Astrocyte (in vitro differentiated cells and primary cell): ENCODE data around the gene EMX1. TPM values are rescaled to one million over a fixed set of nuclear protein-coding genes. Genes with fewer than 3 reads are reported as not detected.

Source experiments
- DNase-seq: peaks from one replicate; pipeline ENCODE4 v3.0.0-alpha.2; 2010; ENCODE audit warnings: low read depth
- FAIRE-seq: peaks from 2 replicates; lab custom pipeline; 2011; peaks lifted over from hg19 to GRCh38; lab: Jason Lieb, UNC
- H2AFZ ChIP-seq: 2 replicates; pipeline ENCODE4 v1.6.0; 2012; ENCODE audit warnings: low read depth, low read length, inconsistent platforms
- H3K27ac ChIP-seq: 2 replicates; pipeline ENCODE4 v1.5.1; 2011; ENCODE audit warnings: low read depth, low read length, inconsistent platforms
- H3K27me3 ChIP-seq: 2 replicates; pipeline ENCODE4 v1.6.0; 2011; ENCODE audit warnings: low read length, inconsistent platforms; ENCODE audit not compliant: insufficient read depth
- H3K36me3 ChIP-seq: 2 replicates; pipeline ENCODE4 v1.5.1; 2011; ENCODE audit warnings: low read length, inconsistent platforms; ENCODE audit not compliant: insufficient read depth
- H3K4me1 ChIP-seq: 2 replicates; pipeline ENCODE4 v1.5.1; 2011; ENCODE audit warnings: low read length, inconsistent platforms; ENCODE audit not compliant: insufficient read depth
- H3K4me2 ChIP-seq: 2 replicates; pipeline ENCODE4 v1.6.0; 2012; ENCODE audit warnings: low read length, inconsistent platforms
- H3K4me3 ChIP-seq: 2 replicates; pipeline ENCODE4 v1.5.1; 2011; ENCODE audit warnings: low read depth, mild to moderate bottlenecking, low read length, inconsistent platforms; ENCODE audit not compliant: insufficient read depth
- H3K79me2 ChIP-seq: 2 replicates; pipeline ENCODE4 v1.6.0; 2012; ENCODE audit warnings: mild to moderate bottlenecking, low read length, inconsistent platforms; ENCODE audit not compliant: insufficient read depth
- H3K9ac ChIP-seq: 2 replicates; pipeline ENCODE4 v1.6.0; 2012; ENCODE audit warnings: mild to moderate bottlenecking, low read length, inconsistent platforms
- H3K9me3 ChIP-seq: 2 replicates; pipeline ENCODE4 v1.5.1; 2012; ENCODE audit warnings: low read depth, mild to moderate bottlenecking, low read length, inconsistent platforms; ENCODE audit not compliant: insufficient read depth
- H4K20me1 ChIP-seq: 2 replicates; pipeline ENCODE4 v1.6.0; 2012; ENCODE audit warnings: low read length, inconsistent platforms; ENCODE audit not compliant: insufficient read depth
- H3K27ac Mint-ChIP-seq: one replicate; pipeline ENCODE4 v1.8.0; 2021; ENCODE audit warnings: mild to moderate bottlenecking, mixed read lengths; ENCODE audit not compliant: unreplicated experiment
- H3K27me3 Mint-ChIP-seq: one replicate; pipeline ENCODE4 v1.8.0; 2021; ENCODE audit warnings: low read depth, mixed read lengths; ENCODE audit not compliant: unreplicated experiment
- H3K36me3 Mint-ChIP-seq: one replicate; pipeline ENCODE4 v1.8.0; 2021; ENCODE audit warnings: low read depth, mixed read lengths; ENCODE audit not compliant: unreplicated experiment
- H3K4me1 Mint-ChIP-seq: one replicate; pipeline ENCODE4 v1.8.0; 2021; ENCODE audit warnings: low read depth, mixed read lengths; ENCODE audit not compliant: unreplicated experiment
- H3K4me3 Mint-ChIP-seq: one replicate; pipeline ENCODE4 v1.8.0; 2021; ENCODE audit warnings: mild to moderate bottlenecking, moderate library complexity, mixed read lengths; ENCODE audit not compliant: unreplicated experiment
- H3K9me3 Mint-ChIP-seq: one replicate; pipeline ENCODE4 v1.8.0; 2021; ENCODE audit warnings: mild to moderate bottlenecking, mixed read lengths; ENCODE audit not compliant: unreplicated experiment
- EZH2 ChIP-seq: IDR thresholded peaks from 2 replicates; pipeline ENCODE4 v1.6.1; 2012; ENCODE audit warnings: mild to moderate bottlenecking, low read length, inconsistent platforms; ENCODE audit not compliant: insufficient read depth
- total RNA-seq: library from RNA; stranded (reverse); gene quantifications from 2 replicates; pipeline ENCODE4 v1.2.1, GENCODE V29; 2021
- TF ChIP-seq, protein P1 (sequence below): IDR thresholded peaks from 2 replicates; pipeline ENCODE4 v1.5.1; 2011; ENCODE audit warnings: low read depth, mild to moderate bottlenecking, inconsistent platforms, low read length, moderate library complexity; ENCODE audit not compliant: insufficient read depth

Gene EMX1
- total RNA-seq, 1 donor from 2014 or later: 0.48 TPM

DNA sequence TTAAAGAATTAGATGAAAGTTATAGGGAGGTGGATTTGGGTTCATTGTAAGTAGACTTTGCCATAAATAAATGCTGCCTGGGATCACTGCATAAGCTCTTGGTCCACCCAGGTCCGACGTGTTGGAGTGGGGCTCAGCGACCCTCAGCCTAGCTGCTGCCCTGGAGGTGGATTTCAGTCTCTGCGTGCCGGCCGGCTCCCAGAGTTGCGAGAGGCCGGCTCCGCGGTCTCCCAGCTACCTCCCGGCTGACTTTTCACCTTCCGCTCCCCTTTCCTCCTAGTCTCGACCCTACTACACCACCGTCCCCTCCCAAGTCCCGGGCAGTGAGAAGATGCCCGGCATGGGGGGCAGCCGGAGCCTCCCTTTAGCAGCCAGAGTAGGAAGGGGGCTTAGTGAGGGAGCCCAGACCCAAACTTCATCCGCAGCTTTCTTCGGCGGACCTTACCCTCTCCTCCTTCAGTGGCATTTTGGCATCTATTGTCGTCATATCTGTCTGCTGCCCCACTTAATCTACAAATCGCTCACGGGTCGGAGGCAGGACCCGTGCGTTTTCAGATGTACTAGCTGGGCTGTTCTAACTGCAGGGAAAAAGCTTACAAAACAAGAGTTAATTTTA, 8.1 kb downstream of the EMX1 start:
- Histone ChIP-seq H3K4me1 (no peaks in the 10 kb centered on the region), H3K9ac (no peak overlapping the region), H3K27ac (no peak overlapping the region), H3K4me3 (no peak overlapping the region), H3K4me2 (no peak overlapping the region), H3K36me3 (no peaks in the 10 kb centered on the region), H4K20me1 (no peaks in the 10 kb centered on the region), H2AFZ (no peak overlapping the region), H3K27me3 (peaks cover 94% of the 10 kb centered on the region), H3K79me2 (no peaks in the 10 kb centered on the region), H3K9me3 (peaks cover 16% of the 10 kb centered on the region)
- Mint-ChIP-seq H3K9me3 (peaks cover 3% of the 10 kb centered on the region), H3K4me1 (no peaks in the 10 kb centered on the region), H3K27me3 (peaks cover 36% of the 10 kb centered on the region), H3K27ac (no peak overlapping the region), H3K36me3 (no peaks in the 10 kb centered on the region), H3K4me3 (no peak overlapping the region)
- FAIRE-seq: no peak
- TF ChIP-seq, protein P1, sequence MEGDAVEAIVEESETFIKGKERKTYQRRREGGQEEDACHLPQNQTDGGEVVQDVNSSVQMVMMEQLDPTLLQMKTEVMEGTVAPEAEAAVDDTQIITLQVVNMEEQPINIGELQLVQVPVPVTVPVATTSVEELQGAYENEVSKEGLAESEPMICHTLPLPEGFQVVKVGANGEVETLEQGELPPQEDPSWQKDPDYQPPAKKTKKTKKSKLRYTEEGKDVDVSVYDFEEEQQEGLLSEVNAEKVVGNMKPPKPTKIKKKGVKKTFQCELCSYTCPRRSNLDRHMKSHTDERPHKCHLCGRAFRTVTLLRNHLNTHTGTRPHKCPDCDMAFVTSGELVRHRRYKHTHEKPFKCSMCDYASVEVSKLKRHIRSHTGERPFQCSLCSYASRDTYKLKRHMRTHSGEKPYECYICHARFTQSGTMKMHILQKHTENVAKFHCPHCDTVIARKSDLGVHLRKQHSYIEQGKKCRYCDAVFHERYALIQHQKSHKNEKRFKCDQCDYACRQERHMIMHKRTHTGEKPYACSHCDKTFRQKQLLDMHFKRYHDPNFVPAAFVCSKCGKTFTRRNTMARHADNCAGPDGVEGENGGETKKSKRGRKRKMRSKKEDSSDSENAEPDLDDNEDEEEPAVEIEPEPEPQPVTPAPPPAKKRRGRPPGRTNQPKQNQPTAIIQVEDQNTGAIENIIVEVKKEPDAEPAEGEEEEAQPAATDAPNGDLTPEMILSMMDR: no peak
- TF ChIP-seq EZH2: peak; percentile 84
- no peak for DNase-seq

DNA sequence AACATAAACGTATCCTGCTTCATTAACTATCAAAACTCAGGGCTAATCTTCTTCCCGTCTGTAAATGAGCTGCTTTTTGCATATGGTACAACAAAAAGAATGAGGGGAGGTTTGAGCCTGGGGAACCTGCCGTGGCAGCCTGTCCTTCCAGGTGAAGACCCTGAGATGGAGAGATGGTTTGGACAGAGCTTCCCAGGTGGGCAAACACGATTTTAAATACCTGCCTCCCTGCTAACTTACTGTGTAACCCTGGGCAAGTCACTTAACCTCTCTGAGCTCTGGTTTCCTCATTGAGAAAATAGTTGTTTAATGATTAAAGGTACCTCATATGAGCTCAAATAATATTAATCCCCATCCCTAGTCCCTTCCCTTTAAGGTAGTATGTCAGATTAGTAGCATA, 9.0 kb downstream of the EMX1 start:
- Mint-ChIP-seq H3K9me3 (peaks cover 3% of the 10 kb centered on the region), H3K4me1 (peaks cover 1% of the 10 kb centered on the region), H3K36me3 (no peaks in the 10 kb centered on the region), H3K4me3 (no peak overlapping the region), H3K27me3 (peaks cover 33% of the 10 kb centered on the region), H3K27ac (no peak overlapping the region)
- TF ChIP-seq, protein P1: no peak
- no peak for TF ChIP-seq EZH2
- no peak overlapping the region for H3K9ac ChIP-seq
- no peak for FAIRE-seq
- H2AFZ ChIP-seq: no peak overlapping the region
- H3K27me3 ChIP-seq: peaks cover 87% of the 10 kb centered on the region
- DNase-seq: no peak
- peaks cover 16% of the 10 kb centered on the region for H3K9me3 ChIP-seq
- H3K4me2 ChIP-seq: no peak overlapping the region
- no peaks in the 10 kb centered on the region for H4K20me1 ChIP-seq
- H3K4me3 ChIP-seq: no peak overlapping the region
- H3K4me1 ChIP-seq: peaks cover 5% of the 10 kb centered on the region
- H3K79me2 ChIP-seq: no peaks in the 10 kb centered on the region
- H3K36me3 ChIP-seq: no peaks in the 10 kb centered on the region
- H3K27ac ChIP-seq: no peak overlapping the region

DNA sequence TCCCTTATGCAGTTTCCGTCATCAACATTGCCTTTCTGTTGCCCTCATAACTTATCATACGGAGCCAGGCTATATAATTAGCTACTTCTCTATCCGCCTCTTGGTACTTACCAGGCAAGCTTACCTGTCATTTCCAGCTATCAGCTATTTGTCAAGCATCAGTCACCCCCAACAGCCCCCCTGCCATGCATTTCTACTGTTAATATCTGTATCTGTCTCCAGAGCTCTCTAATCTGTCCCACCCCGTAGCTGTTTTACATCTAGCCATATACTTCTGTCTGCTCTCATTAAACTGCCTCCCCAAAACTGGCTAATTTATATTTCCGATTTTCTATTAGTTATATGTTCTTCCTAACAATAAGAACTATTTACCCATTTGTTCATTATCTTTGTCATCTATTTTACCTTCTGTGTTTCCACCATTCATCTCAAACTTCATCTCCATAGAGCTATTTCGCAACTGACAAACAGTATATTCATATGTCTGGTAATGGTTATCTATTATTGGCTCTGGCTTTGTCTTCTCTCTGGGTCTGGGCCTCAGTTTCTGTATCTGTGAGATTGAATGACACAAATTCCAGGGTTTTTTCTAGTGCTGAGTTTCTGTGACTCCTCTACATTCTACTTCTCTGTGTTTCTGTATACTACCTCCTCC, 9.6 kb downstream of the EMX1 start:
- Mint-ChIP-seq H3K27ac (no peak overlapping the region), H3K27me3 (peaks cover 27% of the 10 kb centered on the region), H3K9me3 (peaks cover 3% of the 10 kb centered on the region), H3K4me1 (peaks cover 2% of the 10 kb centered on the region), H3K4me3 (no peak overlapping the region), H3K36me3 (no peaks in the 10 kb centered on the region)
- no peaks in the 10 kb centered on the region for H4K20me1 ChIP-seq
- H3K79me2 ChIP-seq: no peaks in the 10 kb centered on the region
- H3K4me3 ChIP-seq: no peak overlapping the region
- H3K36me3 ChIP-seq: no peaks in the 10 kb centered on the region
- peaks cover 81% of the 10 kb centered on the region for H3K27me3 ChIP-seq
- no peak overlapping the region for H2AFZ ChIP-seq
- peaks cover 10% of the 10 kb centered on the region for H3K4me1 ChIP-seq
- H3K9me3 ChIP-seq: peaks cover 16% of the 10 kb centered on the region
- no peak overlapping the region for H3K9ac ChIP-seq
- no peak overlapping the region for H3K27ac ChIP-seq
- no peak for TF ChIP-seq EZH2
- TF ChIP-seq, protein P1: no peak
- FAIRE-seq (no peak), DNase-seq (no peak)
- H3K4me2 ChIP-seq: no peak overlapping the region
